ENCODE results near the gene STIL.

- TF ChIP-seq, protein P1, sequence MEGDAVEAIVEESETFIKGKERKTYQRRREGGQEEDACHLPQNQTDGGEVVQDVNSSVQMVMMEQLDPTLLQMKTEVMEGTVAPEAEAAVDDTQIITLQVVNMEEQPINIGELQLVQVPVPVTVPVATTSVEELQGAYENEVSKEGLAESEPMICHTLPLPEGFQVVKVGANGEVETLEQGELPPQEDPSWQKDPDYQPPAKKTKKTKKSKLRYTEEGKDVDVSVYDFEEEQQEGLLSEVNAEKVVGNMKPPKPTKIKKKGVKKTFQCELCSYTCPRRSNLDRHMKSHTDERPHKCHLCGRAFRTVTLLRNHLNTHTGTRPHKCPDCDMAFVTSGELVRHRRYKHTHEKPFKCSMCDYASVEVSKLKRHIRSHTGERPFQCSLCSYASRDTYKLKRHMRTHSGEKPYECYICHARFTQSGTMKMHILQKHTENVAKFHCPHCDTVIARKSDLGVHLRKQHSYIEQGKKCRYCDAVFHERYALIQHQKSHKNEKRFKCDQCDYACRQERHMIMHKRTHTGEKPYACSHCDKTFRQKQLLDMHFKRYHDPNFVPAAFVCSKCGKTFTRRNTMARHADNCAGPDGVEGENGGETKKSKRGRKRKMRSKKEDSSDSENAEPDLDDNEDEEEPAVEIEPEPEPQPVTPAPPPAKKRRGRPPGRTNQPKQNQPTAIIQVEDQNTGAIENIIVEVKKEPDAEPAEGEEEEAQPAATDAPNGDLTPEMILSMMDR (IDR thresholded peaks at IDR 0.05) = no peak
- TF ChIP-seq, protein P2, sequence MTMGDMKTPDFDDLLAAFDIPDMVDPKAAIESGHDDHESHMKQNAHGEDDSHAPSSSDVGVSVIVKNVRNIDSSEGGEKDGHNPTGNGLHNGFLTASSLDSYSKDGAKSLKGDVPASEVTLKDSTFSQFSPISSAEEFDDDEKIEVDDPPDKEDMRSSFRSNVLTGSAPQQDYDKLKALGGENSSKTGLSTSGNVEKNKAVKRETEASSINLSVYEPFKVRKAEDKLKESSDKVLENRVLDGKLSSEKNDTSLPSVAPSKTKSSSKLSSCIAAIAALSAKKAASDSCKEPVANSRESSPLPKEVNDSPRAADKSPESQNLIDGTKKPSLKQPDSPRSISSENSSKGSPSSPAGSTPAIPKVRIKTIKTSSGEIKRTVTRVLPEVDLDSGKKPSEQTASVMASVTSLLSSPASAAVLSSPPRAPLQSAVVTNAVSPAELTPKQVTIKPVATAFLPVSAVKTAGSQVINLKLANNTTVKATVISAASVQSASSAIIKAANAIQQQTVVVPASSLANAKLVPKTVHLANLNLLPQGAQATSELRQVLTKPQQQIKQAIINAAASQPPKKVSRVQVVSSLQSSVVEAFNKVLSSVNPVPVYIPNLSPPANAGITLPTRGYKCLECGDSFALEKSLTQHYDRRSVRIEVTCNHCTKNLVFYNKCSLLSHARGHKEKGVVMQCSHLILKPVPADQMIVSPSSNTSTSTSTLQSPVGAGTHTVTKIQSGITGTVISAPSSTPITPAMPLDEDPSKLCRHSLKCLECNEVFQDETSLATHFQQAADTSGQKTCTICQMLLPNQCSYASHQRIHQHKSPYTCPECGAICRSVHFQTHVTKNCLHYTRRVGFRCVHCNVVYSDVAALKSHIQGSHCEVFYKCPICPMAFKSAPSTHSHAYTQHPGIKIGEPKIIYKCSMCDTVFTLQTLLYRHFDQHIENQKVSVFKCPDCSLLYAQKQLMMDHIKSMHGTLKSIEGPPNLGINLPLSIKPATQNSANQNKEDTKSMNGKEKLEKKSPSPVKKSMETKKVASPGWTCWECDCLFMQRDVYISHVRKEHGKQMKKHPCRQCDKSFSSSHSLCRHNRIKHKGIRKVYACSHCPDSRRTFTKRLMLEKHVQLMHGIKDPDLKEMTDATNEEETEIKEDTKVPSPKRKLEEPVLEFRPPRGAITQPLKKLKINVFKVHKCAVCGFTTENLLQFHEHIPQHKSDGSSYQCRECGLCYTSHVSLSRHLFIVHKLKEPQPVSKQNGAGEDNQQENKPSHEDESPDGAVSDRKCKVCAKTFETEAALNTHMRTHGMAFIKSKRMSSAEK (CRISPR knock-in tag; IDR thresholded peaks at IDR 0.05; ENCODE audit: borderline replicate concordance) = no peak
Observed at GRCh38 chr1:47333578-47333921, 19.6 kb upstream of the STIL start, which contains the start of gene CMPK1.
